OCI-LY3 (cell line): Measurements from ENCODE around the gene PKHD1.

Experiments used
- H2AFZ ChIP-seq: fragments of 200-600, 300-600 bp; shearing (Covaris generic); 2 replicates; pipeline ENCODE4 v1.6.0; 2014; ENCODE audit warnings: antibody characterized with exemption, low read depth, low read length
- H3K27ac ChIP-seq: fragments of 200-600, 300-600 bp; sonication (generic); 2 replicates; pipeline ENCODE4 v1.5.1; 2014; ENCODE audit warnings: mild to moderate bottlenecking, low read length, moderate library complexity, mixed read lengths
- H3K27me3 ChIP-seq: fragments of 200-600, 300-600 bp; sonication (generic); 2 replicates; pipeline ENCODE4 v1.6.1; 2014; ENCODE audit warnings: low read depth, low read length, mixed read lengths
- H3K36me3 ChIP-seq: fragments of 200-600, 300-600 bp; sonication (generic); replicated peaks from 2 replicates; pipeline ENCODE3; 2014; ENCODE audit warnings: low read depth, low read length, mixed read lengths
- H3K4me1 ChIP-seq: fragments of 300-600, 200-600 bp; sonication (generic); 2 replicates; pipeline ENCODE4 v1.6.1; 2014; ENCODE audit warnings: low read length, mixed read lengths
- H3K4me2 ChIP-seq: fragments of 200-600, 300-600 bp; sonication (generic); 2 replicates; pipeline ENCODE4 v1.6.1; 2014; ENCODE audit warnings: low read length, mixed read lengths
- H3K4me3 ChIP-seq: fragments of 300-600, 200-600 bp; sonication (generic); 2 replicates; pipeline ENCODE4 v1.5.1; 2014; ENCODE audit warnings: antibody characterized with exemption, mild to moderate bottlenecking, low read length, moderate library complexity
- H3K79me2 ChIP-seq: fragments of 300-600, 200-600 bp; shearing (Covaris generic); 2 replicates; pipeline ENCODE4 v1.6.1; 2014; ENCODE audit warnings: mild to moderate bottlenecking, low read length, mixed read lengths
- H3K9ac ChIP-seq: fragments of 300-600, 200-600 bp; shearing (Covaris generic); 2 replicates; pipeline ENCODE4 v1.6.0; 2014; ENCODE audit warnings: mild to moderate bottlenecking, low read length, moderate library complexity
- H3K9me3 ChIP-seq: fragments of 200-600, 300-600 bp; shearing (Covaris generic); 2 replicates; pipeline ENCODE4 v1.6.1; 2014; ENCODE audit warnings: low read length, mixed read lengths; ENCODE audit not compliant: insufficient read depth
- H4K20me1 ChIP-seq: fragments of 200-600, 300-600 bp; sonication (generic); 2 replicates; pipeline ENCODE4 v1.6.1; 2016; ENCODE audit warnings: low read length, mixed read lengths; ENCODE audit not compliant: insufficient read depth
- EZH2phosphoT487 ChIP-seq: fragments of 200-600 bp; shearing (Covaris generic); IDR thresholded peaks from 2 replicates; pipeline ENCODE4 v1.6.1; 2018; ENCODE audit warnings: antibody characterized with exemption, mixed run types, low read depth
- TF ChIP-seq, protein P1 (sequence below): fragments of 200-600, 300-600 bp; sonication (generic); IDR thresholded peaks from 2 replicates; pipeline ENCODE4 v1.5.1; 2014; ENCODE audit warnings: antibody characterized with exemption, low read length, low read depth

PKHD1 gene

DNA sequence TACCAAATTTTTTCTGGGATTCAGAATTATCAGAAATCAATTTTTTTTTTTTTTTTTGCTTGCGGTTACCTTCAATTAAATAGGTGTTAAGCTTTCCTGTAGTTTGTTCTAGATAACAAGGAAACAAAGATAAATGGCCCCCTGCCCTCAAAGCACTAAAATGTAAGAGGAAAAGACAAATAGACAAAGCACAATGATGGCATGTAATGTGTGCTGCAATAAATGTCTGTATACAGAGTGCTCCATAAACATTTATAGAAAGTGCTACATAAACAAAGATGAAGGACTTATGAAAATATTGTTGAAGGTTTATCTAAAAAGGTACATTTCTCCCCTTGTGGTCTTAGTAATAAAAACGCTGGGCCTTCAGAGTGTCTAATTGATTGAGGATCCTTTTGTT lies 384.6 kb downstream of the PKHD1 start:
- Histone ChIP-seq H3K9ac (no peak overlapping the region), H3K27me3 (peaks cover 2% of the 10 kb centered on the region; the same call in 1 of the 2 replicates), H3K27ac (no peak overlapping the region), H3K4me3 (no peak overlapping the region), H2AFZ (no peak overlapping the region), H3K9me3 (no peaks in the 10 kb centered on the region), H3K36me3 (no peaks in the 10 kb centered on the region), H3K4me1 (no peaks in the 10 kb centered on the region), H3K79me2 (no peaks in the 10 kb centered on the region), H4K20me1 (no peaks in the 10 kb centered on the region), H3K4me2 (no peak overlapping the region)
- TF ChIP-seq EZH2phosphoT487, result no peak

DNA sequence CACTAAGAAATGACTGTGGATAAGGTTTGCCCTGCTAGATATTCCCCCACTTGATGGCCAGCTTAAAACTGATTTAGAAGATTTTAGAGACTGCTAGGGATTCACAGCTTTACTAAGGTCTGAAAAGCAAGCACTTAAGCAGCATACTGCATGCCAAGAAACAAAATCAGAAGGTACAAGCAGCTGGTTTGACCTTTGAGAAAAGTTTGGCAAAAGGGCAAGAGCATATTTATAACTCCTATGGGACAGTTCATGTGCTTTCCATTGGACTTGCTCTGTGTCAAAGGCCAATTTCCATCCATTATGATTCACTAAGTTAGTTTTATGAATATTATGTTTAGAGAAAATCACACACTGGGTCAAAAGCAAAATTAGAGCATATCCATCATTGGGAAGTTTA lies 402.8 kb downstream of the PKHD1 start:
- H3K27me3 ChIP-seq, result no peaks in the 10 kb centered on the region; the same call in 1 of the 2 replicates
- H4K20me1 ChIP-seq, result no peaks in the 10 kb centered on the region
- no peaks in the 10 kb centered on the region for H3K36me3 ChIP-seq
- no peaks in the 10 kb centered on the region for H3K4me1 ChIP-seq
- H3K4me2 ChIP-seq, result no peak overlapping the region
- no peak overlapping the region for H3K27ac ChIP-seq
- H3K9ac ChIP-seq, result no peak overlapping the region
- TF ChIP-seq EZH2phosphoT487, result no peak
- TF ChIP-seq, protein P1, sequence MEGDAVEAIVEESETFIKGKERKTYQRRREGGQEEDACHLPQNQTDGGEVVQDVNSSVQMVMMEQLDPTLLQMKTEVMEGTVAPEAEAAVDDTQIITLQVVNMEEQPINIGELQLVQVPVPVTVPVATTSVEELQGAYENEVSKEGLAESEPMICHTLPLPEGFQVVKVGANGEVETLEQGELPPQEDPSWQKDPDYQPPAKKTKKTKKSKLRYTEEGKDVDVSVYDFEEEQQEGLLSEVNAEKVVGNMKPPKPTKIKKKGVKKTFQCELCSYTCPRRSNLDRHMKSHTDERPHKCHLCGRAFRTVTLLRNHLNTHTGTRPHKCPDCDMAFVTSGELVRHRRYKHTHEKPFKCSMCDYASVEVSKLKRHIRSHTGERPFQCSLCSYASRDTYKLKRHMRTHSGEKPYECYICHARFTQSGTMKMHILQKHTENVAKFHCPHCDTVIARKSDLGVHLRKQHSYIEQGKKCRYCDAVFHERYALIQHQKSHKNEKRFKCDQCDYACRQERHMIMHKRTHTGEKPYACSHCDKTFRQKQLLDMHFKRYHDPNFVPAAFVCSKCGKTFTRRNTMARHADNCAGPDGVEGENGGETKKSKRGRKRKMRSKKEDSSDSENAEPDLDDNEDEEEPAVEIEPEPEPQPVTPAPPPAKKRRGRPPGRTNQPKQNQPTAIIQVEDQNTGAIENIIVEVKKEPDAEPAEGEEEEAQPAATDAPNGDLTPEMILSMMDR, result no peak
- no peak overlapping the region for H3K4me3 ChIP-seq
- no peak overlapping the region for H2AFZ ChIP-seq
- no peaks in the 10 kb centered on the region for H3K9me3 ChIP-seq
- no peaks in the 10 kb centered on the region for H3K79me2 ChIP-seq

DNA sequence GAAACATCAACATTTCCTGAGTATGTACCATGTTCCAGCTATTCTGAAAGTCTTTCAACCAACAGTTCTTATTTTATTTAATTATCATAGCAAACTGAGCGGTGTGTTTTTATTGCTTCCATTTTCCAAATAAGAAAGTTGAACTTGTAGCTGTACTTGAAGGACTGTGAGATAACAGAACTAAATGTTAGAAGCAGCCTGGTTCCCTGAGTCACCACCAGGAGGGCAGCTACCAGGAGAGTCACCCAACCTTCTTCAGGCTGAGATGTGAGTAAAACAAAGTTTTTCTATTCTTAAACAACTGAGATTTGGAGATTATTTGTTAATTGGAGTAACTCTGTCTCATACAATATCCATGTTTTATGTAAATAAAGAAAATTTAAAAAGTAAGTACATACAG lies 403.4 kb downstream of the PKHD1 start:
- no peaks in the 10 kb centered on the region for H3K79me2 ChIP-seq
- no peak overlapping the region for H3K4me2 ChIP-seq
- H3K27me3 ChIP-seq, result no peaks in the 10 kb centered on the region; the same call in 1 of the 2 replicates
- TF ChIP-seq, protein P1, result no peak
- no peak for TF ChIP-seq EZH2phosphoT487
- no peak overlapping the region for H3K4me3 ChIP-seq
- no peak overlapping the region for H2AFZ ChIP-seq
- H3K27ac ChIP-seq, result no peak overlapping the region
- no peaks in the 10 kb centered on the region for H3K9me3 ChIP-seq
- H4K20me1 ChIP-seq, result no peaks in the 10 kb centered on the region
- no peaks in the 10 kb centered on the region for H3K36me3 ChIP-seq
- no peak overlapping the region for H3K9ac ChIP-seq
- H3K4me1 ChIP-seq, result peaks cover 1% of the 10 kb centered on the region; the same call in 1 of the 2 replicates

DNA sequence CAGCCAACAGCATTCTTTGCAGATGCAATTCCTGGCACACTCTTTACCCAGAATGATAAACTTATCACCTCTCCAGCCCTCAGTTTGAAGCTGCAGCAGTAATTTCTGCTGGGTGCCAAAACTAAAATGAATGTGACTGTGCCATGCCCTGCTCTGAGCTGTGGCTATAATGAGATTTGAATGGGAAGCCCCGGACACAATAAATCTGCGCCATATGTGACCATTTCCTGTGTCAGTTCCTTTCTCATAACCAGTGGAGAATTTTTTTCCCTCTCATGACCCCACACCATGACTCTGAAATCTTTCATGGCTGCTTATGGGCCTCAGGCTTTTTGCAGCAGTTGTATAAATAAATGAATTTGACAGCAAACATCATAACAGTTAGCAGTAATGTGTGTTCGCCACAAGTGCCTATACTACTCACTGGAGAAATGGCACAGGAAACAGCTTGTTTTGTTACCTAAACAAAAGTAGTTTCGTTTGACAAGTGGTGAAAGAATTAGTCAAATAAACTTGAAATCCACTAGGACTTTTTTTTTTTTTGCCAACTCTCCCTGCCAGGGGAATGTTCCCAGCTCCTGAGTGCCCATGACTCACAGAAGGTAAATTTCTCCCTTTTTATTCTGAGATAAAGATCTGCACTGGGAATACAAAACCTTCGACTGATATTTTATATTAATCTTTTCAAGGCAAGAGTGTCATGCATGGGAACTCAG lies 408.4 kb downstream of the PKHD1 start:
- no peaks in the 10 kb centered on the region for H3K36me3 ChIP-seq
- H3K79me2 ChIP-seq, result no peaks in the 10 kb centered on the region
- H3K27me3 ChIP-seq, result no peaks in the 10 kb centered on the region
- H4K20me1 ChIP-seq, result no peaks in the 10 kb centered on the region
- no peak overlapping the region for H3K9ac ChIP-seq
- H3K9me3 ChIP-seq, result no peaks in the 10 kb centered on the region
- no peak overlapping the region for H3K27ac ChIP-seq
- peaks cover 4% of the 10 kb centered on the region; the same call in 1 of the 2 replicates for H3K4me1 ChIP-seq
- H2AFZ ChIP-seq, result no peak overlapping the region
- TF ChIP-seq, protein P1, result no peak
- TF ChIP-seq EZH2phosphoT487, result no peak
- H3K4me3 ChIP-seq, result no peak overlapping the region
- no peak overlapping the region for H3K4me2 ChIP-seq
